ENCODE measurements around the gene SLCO2A1.

DNA sequence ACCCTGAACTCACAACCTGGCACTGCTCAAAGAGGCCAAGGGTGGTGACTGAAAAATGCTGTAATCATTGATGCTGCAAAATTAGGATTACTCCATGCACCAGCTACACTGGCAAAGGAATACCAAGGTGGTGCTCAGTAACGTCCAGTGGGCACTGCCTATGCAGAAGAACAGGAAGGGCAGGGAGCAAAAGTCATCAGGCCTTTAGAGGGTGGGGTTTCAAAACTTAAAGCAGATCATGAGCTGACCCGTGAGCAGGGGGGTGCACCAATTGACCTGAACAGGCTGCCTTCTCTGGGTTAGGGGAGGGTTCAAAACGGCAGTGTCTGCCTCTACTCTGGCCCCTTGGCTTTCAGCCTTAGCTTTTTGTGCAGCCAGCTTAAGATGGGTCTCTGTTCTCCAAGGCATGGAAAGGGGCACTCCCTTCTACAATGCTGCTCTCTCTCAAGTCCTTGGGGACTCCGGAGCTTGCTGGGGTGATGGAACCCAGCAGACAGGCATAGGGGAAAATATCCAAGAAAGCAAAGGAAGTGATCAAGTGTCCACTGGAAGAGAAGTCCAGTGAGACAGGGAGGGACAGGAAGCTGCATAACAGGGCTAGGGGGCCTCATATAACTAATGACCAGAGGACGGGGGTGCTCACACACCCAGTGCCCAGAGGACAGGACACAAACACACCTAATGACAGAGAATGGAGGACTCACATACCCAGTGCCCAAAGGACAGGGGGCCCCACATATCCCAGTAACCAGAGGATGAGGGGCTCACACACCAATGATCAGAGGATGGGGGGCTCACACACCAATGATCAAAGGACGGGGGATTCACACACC, 145.5 kb downstream of the SLCO2A1 start:
- TF ChIP-seq EZH2 (IDR thresholded peaks at IDR 0.05; ENCODE audit: insufficient read depth, poor library complexity, severe bottlenecking) = no peak
- TF ChIP-seq EZH2phosphoT487 (IDR thresholded peaks at IDR 0.05; ENCODE audit: insufficient read depth, low read depth) = no peak

Measured in GM23248 (cell line).